ENCODE measurements around the gene LIMS1.

Gene LIMS1

GRCh38 chr2:108604196-108604595 lies 69.9 kb downstream of the LIMS1 start:
- peaks cover 15% of the 10 kb centered on the region for H3K4me1 ChIP-seq (ENCODE audit: control insufficient read depth, insufficient read depth, low read length)
- no peak for DNase-seq (ENCODE audit: low read depth)
- H3K9ac ChIP-seq (ENCODE audit: low read length), result no peak overlapping the region
- H3K27me3 ChIP-seq (replicated peaks; ENCODE audit: control insufficient read depth, insufficient read depth, low read length), result no peaks in the 10 kb centered on the region
- H3K36me3 ChIP-seq (ENCODE audit: control insufficient read depth, insufficient read depth, low read length, severe bottlenecking), result no peaks in the 10 kb centered on the region
- H3K9me3 ChIP-seq (ENCODE audit: control insufficient read depth, low read length), result no peaks in the 10 kb centered on the region
- no peak overlapping the region for H3K4me3 ChIP-seq (ENCODE audit: low read length)

GRCh38 chr2:108605947-108606346 lies 71.7 kb downstream of the LIMS1 start:
- no peak overlapping the region for H3K9ac ChIP-seq (ENCODE audit: low read length)
- H3K4me1 ChIP-seq (ENCODE audit: control insufficient read depth, insufficient read depth, low read length), result peaks cover 15% of the 10 kb centered on the region
- DNase-seq (ENCODE audit: low read depth), result no peak
- H3K27me3 ChIP-seq (replicated peaks; ENCODE audit: control insufficient read depth, insufficient read depth, low read length), result no peaks in the 10 kb centered on the region
- H3K36me3 ChIP-seq (ENCODE audit: control insufficient read depth, insufficient read depth, low read length, severe bottlenecking), result peaks cover 3% of the 10 kb centered on the region
- H3K9me3 ChIP-seq (ENCODE audit: control insufficient read depth, low read length), result no peaks in the 10 kb centered on the region
- no peak overlapping the region for H3K4me3 ChIP-seq (ENCODE audit: low read length)

GRCh38 chr2:108607706-108608301 lies 73.5 kb downstream of the LIMS1 start:
- Histone ChIP-seq H3K9me3 (ENCODE audit: control insufficient read depth, low read length) (no peaks in the 10 kb centered on the region), H3K9ac (ENCODE audit: low read length) (no peak overlapping the region), H3K36me3 (ENCODE audit: control insufficient read depth, insufficient read depth, low read length, severe bottlenecking) (peaks cover 7% of the 10 kb centered on the region), H3K4me3 (ENCODE audit: low read length) (no peak overlapping the region), H3K4me1 (ENCODE audit: control insufficient read depth, insufficient read depth, low read length) (peaks cover 19% of the 10 kb centered on the region), H3K27me3 (replicated peaks; ENCODE audit: control insufficient read depth, insufficient read depth, low read length) (no peaks in the 10 kb centered on the region)
- DNase-seq (ENCODE audit: low read depth), result peak; percentile 66

- H3K4me1 ChIP-seq (ENCODE audit: control insufficient read depth, insufficient read depth, low read length), result peaks cover 7% of the 10 kb centered on the region
- H3K36me3 ChIP-seq (ENCODE audit: control insufficient read depth, insufficient read depth, low read length, severe bottlenecking), result peaks cover 13% of the 10 kb centered on the region
- no peaks in the 10 kb centered on the region for H3K9me3 ChIP-seq (ENCODE audit: control insufficient read depth, low read length)
- no peaks in the 10 kb centered on the region for H3K27me3 ChIP-seq (replicated peaks; ENCODE audit: control insufficient read depth, insufficient read depth, low read length)
- H3K9ac ChIP-seq (ENCODE audit: low read length), result no peak overlapping the region
- no peak overlapping the region for H3K4me3 ChIP-seq (ENCODE audit: low read length)
- no peak for DNase-seq (ENCODE audit: low read depth)
Measured at GRCh38 chr2:108611021-108611420, 76.8 kb downstream of the LIMS1 start.

GRCh38 chr2:108612153-108612513 lies 77.9 kb downstream of the LIMS1 start:
- DNase-seq (ENCODE audit: low read depth), result no peak
- H3K9me3 ChIP-seq (ENCODE audit: control insufficient read depth, low read length), result no peaks in the 10 kb centered on the region
- H3K4me1 ChIP-seq (ENCODE audit: control insufficient read depth, insufficient read depth, low read length), result peaks cover 16% of the 10 kb centered on the region
- no peak overlapping the region for H3K9ac ChIP-seq (ENCODE audit: low read length)
- H3K27me3 ChIP-seq (replicated peaks; ENCODE audit: control insufficient read depth, insufficient read depth, low read length), result no peaks in the 10 kb centered on the region
- no peak overlapping the region for H3K4me3 ChIP-seq (ENCODE audit: low read length)
- peaks cover 13% of the 10 kb centered on the region for H3K36me3 ChIP-seq (ENCODE audit: control insufficient read depth, insufficient read depth, low read length, severe bottlenecking)

GRCh38 chr2:108612514-108613183 lies 78.4 kb downstream of the LIMS1 start:
- no peaks in the 10 kb centered on the region for H3K27me3 ChIP-seq (replicated peaks; ENCODE audit: control insufficient read depth, insufficient read depth, low read length)

GRCh38 chr2:108613261-108614042 lies 79.2 kb downstream of the LIMS1 start:
- H3K4me1 ChIP-seq (ENCODE audit: control insufficient read depth, insufficient read depth, low read length), result peaks cover 27% of the 10 kb centered on the region
- no peak overlapping the region for H3K9ac ChIP-seq (ENCODE audit: low read length)
- H3K4me3 ChIP-seq (ENCODE audit: low read length), result no peak overlapping the region
- peaks cover 13% of the 10 kb centered on the region for H3K36me3 ChIP-seq (ENCODE audit: control insufficient read depth, insufficient read depth, low read length, severe bottlenecking)
- DNase-seq (ENCODE audit: low read depth), result no peak
- no peaks in the 10 kb centered on the region for H3K9me3 ChIP-seq (ENCODE audit: control insufficient read depth, low read length)
- H3K27me3 ChIP-seq (replicated peaks; ENCODE audit: control insufficient read depth, insufficient read depth, low read length), result no peaks in the 10 kb centered on the region

More at GRCh38 chr2:108612514-108613183, 78.4 kb downstream of the LIMS1 start:
- DNase-seq (ENCODE audit: low read depth), result no peak
- no peaks in the 10 kb centered on the region for H3K9me3 ChIP-seq (ENCODE audit: control insufficient read depth, low read length)
- peaks cover 21% of the 10 kb centered on the region for H3K4me1 ChIP-seq (ENCODE audit: control insufficient read depth, insufficient read depth, low read length)
- no peak overlapping the region for H3K4me3 ChIP-seq (ENCODE audit: low read length)
- no peak overlapping the region for H3K9ac ChIP-seq (ENCODE audit: low read length)
- peaks cover 13% of the 10 kb centered on the region for H3K36me3 ChIP-seq (ENCODE audit: control insufficient read depth, insufficient read depth, low read length, severe bottlenecking)

GRCh38 chr2:108614043-108614545 lies 79.8 kb downstream of the LIMS1 start:
- DNase-seq (ENCODE audit: low read depth), result no peak
- peaks cover 13% of the 10 kb centered on the region for H3K36me3 ChIP-seq (ENCODE audit: control insufficient read depth, insufficient read depth, low read length, severe bottlenecking)

GRCh38 chr2:108614659-108615058 lies 80.4 kb downstream of the LIMS1 start:
- Histone ChIP-seq H3K9me3 (ENCODE audit: control insufficient read depth, low read length) (no peaks in the 10 kb centered on the region), H3K4me1 (ENCODE audit: control insufficient read depth, insufficient read depth, low read length) (peaks cover 32% of the 10 kb centered on the region), H3K4me3 (ENCODE audit: low read length) (no peak overlapping the region), H3K36me3 (ENCODE audit: control insufficient read depth, insufficient read depth, low read length, severe bottlenecking) (peaks cover 10% of the 10 kb centered on the region), H3K27me3 (replicated peaks; ENCODE audit: control insufficient read depth, insufficient read depth, low read length) (no peaks in the 10 kb centered on the region), H3K9ac (ENCODE audit: low read length) (no peak overlapping the region)
- no peak for DNase-seq (ENCODE audit: low read depth)

More at GRCh38 chr2:108614043-108614545, 79.8 kb downstream of the LIMS1 start:
- Histone ChIP-seq H3K4me1 (ENCODE audit: control insufficient read depth, insufficient read depth, low read length) (peaks cover 32% of the 10 kb centered on the region), H3K27me3 (replicated peaks; ENCODE audit: control insufficient read depth, insufficient read depth, low read length) (no peaks in the 10 kb centered on the region), H3K4me3 (ENCODE audit: low read length) (no peak overlapping the region), H3K9me3 (ENCODE audit: control insufficient read depth, low read length) (no peaks in the 10 kb centered on the region), H3K9ac (ENCODE audit: low read length) (no peak overlapping the region)

GRCh38 chr2:108615480-108616090 lies 81.3 kb downstream of the LIMS1 start:
- Histone ChIP-seq H3K4me3 (ENCODE audit: low read length) (no peak overlapping the region), H3K27me3 (replicated peaks; ENCODE audit: control insufficient read depth, insufficient read depth, low read length) (no peaks in the 10 kb centered on the region), H3K4me1 (ENCODE audit: control insufficient read depth, insufficient read depth, low read length) (peaks cover 32% of the 10 kb centered on the region), H3K9me3 (ENCODE audit: control insufficient read depth, low read length) (no peaks in the 10 kb centered on the region), H3K36me3 (ENCODE audit: control insufficient read depth, insufficient read depth, low read length, severe bottlenecking) (peaks cover 10% of the 10 kb centered on the region), H3K9ac (ENCODE audit: low read length) (no peak overlapping the region)
- no peak for DNase-seq (ENCODE audit: low read depth)

- H3K9me3 ChIP-seq (ENCODE audit: control insufficient read depth, low read length), result no peaks in the 10 kb centered on the region
- peaks cover 10% of the 10 kb centered on the region for H3K36me3 ChIP-seq (ENCODE audit: control insufficient read depth, insufficient read depth, low read length, severe bottlenecking)
- H3K9ac ChIP-seq (ENCODE audit: low read length), result no peak overlapping the region
- no peak for DNase-seq (ENCODE audit: low read depth)
- H3K4me3 ChIP-seq (ENCODE audit: low read length), result no peak overlapping the region
- H3K27me3 ChIP-seq (replicated peaks; ENCODE audit: control insufficient read depth, insufficient read depth, low read length), result no peaks in the 10 kb centered on the region
- peaks cover 32% of the 10 kb centered on the region for H3K4me1 ChIP-seq (ENCODE audit: control insufficient read depth, insufficient read depth, low read length)
Measured at GRCh38 chr2:108616318-108616717, 82.0 kb downstream of the LIMS1 start.

Data from adipocyte (in vitro differentiated cells).